Erythroblast (primary cell): Measurements from ENCODE around the gene ECE2.

ENCODE experiments used
- DNase-seq, 2 experiments: peaks; one replicate each; lab custom pipeline; 2025; lab: John Stamatoyannopoulos, UW
- GATA1 ChIP-seq: IDR thresholded peaks from 2 replicates; pipeline ENCODE4 v1.6.1; 2011; ENCODE audit warnings: low read depth, mild to moderate bottlenecking, control low read depth, low read length, moderate library complexity
- POLR2A ChIP-seq: IDR thresholded peaks from 2 replicates; pipeline ENCODE4 v1.6.1; 2011; ENCODE audit warnings: mild to moderate bottlenecking, low read length

Gene ECE2

DNA sequence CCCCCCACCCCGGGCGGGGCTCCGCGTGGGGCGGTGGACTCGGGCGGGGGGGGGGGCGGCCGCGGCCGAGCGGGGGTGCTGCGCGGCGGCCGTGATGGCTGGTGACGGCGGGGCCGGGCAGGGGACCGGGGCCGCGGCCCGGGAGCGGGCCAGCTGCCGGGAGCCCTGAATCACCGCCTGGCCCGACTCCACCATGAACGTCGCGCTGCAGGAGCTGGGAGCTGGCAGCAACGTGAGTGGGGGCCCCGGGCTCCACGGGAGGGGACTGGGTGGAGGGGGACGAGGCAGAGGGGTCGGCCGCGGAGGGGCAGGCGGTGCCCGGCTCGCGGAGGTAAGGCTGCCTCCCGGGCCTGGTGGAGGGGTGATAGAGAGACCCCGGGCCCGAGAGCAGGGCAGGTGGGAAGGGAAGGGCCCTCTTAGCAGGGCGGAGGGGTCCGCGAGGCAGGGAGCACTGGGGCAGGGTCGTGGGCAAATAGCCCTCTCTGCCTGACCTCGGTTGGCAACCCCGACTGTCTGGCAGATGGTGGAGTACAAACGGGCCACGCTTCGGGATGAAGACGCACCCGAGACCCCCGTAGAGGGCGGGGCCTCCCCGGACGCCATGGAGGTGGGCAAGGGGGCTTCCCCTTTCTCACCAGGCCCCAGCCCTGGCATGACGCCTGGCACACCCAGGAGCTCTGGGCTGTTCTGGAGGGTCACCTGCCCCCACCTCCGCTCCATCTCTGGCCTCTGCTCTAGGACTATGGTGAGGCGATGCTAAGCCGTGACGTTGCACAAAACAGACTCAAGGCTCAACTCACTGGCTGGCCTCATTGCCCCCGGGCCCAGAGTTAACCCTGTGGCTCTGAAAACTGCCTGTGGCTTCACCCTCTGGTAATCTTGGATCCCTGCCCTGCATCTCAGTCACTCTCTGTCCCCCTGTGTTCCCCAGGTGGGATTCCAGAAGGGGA is at the start of gene ECE2:
Gene ECE2 (plus strand): TSS at position 62 of the 950 bp plus-strand sequence. CDS start 132 bp downstream, at position 194.
- TF ChIP-seq GATA1 (no peak), POLR2A (no peak)

GRCh38 chr3:184227481-184227935 is 48.3 kb upstream of the ECE2 start:
- TF ChIP-seq GATA1: no peak
- TF ChIP-seq POLR2A: no peak
- peak; percentile 57 to 73 for DNase-seq

More for the DNA sequence above, at the start of gene ECE2:
- DNase-seq: no peak

DNA sequence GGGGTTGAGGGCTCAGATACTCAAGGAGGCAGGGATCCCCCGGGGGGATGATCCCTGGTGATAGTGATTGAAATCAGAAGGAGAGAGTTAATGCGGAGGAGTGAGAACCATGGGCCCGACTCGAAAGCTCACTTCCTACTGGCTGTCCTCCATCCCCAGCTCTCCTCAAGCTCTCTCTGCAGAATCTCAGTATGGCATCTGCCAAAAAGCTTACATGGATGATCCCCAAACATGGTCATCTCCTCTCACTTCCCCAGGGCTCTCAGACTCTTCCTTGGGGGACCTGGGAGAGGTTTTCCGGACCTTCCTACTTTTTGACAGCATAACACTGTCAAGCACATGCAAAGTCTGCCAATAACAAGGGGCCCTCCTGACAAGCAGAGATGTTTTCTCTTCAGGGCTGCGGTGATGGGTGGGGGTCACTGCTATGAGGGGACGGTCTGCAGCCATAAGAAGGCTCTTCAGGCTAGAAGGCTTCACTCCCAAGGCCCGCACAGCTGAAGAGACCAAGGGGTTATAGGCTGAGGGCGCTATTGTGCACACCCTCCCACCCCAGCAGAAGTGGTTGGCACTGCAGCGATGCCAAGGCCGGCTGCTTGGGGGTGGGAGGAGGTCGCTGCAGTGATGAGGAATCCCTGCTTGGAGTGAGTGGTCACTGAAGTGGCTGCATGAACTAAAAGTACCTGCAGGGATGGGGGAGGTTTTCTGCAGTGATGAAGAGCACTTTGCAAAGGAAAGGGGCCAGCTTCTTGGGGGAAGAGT is 47.3 kb upstream of the ECE2 start:
- TF ChIP-seq GATA1 (no peak), POLR2A (no peak)
- no peak for DNase-seq

GRCh38 chr3:184229394-184230080 is 46.3 kb upstream of the ECE2 start, which contains the start of gene VWA5B2:
Gene VWA5B2, plus strand, starts transcription at chr3:184229585. Its CDS starts 944 bp downstream, at chr3:184230529.
- TF ChIP-seq POLR2A (no peak), GATA1 (no peak)
- peak; percentile 75 to 77 for DNase-seq

DNA sequence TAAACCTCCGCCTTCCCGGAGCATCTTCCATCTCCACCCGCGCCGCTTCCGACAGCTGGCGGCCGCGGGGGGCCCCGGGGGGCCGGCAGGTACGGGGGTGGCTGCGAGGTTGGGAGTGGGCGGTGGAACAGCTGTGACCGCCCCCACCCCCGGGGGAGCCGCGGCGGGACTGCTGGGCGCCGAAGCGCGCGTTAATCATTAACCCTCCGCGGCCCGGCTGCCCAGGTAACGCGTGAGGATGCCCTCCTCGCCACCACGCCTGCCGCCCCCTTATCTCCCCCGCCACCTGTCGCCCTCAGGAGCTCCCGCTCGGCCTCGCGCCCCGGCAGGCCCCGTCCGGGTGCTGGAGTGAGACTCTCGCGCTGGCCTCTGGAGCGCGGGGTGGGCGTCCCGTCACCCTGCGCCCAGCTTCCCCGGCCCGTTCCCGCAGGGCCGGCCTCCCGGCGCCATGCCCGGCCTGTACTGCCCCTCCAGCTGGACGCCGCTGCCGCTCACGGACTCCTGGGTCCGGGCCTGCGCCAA is 45.7 kb upstream of the ECE2 start:
- TF ChIP-seq POLR2A: no peak
- DNase-seq: peak; percentile 58 to 69

- no peak for DNase-seq
- TF ChIP-seq POLR2A: no peak
- no peak for TF ChIP-seq GATA1
Measured at GRCh38 chr3:184230603-184231528, 45.0 kb upstream of the ECE2 start.

DNA sequence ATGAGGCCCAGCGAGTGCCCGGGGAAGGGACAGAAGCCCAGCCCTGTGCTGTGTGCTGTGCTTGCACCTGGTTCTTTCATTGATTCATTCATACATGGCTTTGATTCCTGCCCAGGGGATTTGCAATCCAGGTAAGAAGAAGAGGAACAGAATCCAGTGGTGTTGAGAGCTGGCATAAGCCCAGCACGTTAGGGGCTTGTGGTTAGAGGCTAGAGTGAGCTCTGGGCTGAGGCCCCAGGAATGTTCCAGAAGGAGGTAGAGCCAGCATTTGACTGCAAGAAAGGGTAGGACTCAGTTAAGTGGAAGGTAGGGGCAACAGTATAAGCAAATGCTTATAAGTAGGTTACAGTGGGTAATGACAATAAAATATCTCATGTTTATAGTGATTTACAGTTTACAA is 44.2 kb upstream of the ECE2 start:
- TF ChIP-seq GATA1 (no peak), POLR2A (no peak)
- DNase-seq: no peak

GRCh38 chr3:184233127-184233843 is 42.5 kb upstream of the ECE2 start:
- no peak for DNase-seq
- TF ChIP-seq GATA1 (no peak), POLR2A (no peak)

GRCh38 chr3:184234224-184234623 is 41.6 kb upstream of the ECE2 start:
- peak; percentile 26 to 41 for DNase-seq
- no peak for TF ChIP-seq POLR2A
- no peak for TF ChIP-seq GATA1

DNA sequence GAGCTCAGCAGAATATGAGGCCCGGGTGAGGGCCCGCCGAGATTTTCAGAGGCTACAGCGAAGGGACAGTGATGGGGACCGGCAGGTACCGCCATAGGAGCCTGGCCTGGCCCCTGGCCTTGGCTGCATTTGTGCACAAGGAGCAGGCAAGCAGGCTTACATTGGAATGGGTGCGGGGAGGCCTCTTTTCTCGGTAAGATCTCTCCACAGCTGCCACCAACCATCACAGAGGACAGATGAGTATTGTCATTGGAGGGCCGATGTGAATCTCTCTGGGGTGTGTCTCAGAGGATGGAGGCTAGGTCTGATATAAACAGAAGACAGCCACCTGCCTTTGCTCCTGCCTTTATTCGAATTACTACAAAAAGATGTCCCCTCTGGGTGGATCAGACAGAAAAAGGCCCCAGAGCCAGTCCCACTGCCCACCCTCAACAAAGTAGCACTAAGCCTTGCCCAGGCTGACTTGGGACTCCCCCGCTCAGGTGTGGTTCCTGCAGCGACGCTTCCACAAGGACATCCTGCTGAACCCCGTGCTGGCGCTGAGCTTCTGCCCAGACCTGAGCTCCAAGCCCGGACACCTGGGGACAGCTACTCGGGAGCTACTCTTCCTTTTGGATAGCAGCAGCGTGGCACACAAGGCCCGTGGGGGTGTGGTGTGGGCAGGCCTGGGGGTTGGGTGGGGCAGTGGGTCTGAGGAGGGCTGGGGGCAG is 41.0 kb upstream of the ECE2 start:
- no peak for DNase-seq
- TF ChIP-seq POLR2A: no peak
- no peak for TF ChIP-seq GATA1
